ENCODE data around the gene MGAT1. TPM values are rescaled to one million over a fixed set of nuclear protein-coding genes. Genes with fewer than 3 reads are reported as not detected.
"Not testable (repeated sequence)": the region's sequence is repeated elsewhere in the genome, so short reads cannot be mapped to it uniquely, and the experiment has no call there.

The MGAT1 gene
- total RNA-seq, 1 experiment from 2014 or later, result 157 TPM

GRCh38 chr5:180792287-180792964 lies 10.2 kb downstream of the MGAT1 start:
- in situ Hi-C loops (cut with HindIII; ENCODE audit: low pct_unique_long_range_greater_than_20kb, low sequenced_read_pairs), result no loop called here
- DNase-seq (ENCODE audit: low read depth), result no peak

- no peak for DNase-seq (ENCODE audit: low read depth)
- in situ Hi-C loops (cut with HindIII; ENCODE audit: low pct_unique_long_range_greater_than_20kb, low sequenced_read_pairs), result no loop called here
Measured at GRCh38 chr5:180791611-180792213, 10.9 kb downstream of the MGAT1 start.

DNA sequence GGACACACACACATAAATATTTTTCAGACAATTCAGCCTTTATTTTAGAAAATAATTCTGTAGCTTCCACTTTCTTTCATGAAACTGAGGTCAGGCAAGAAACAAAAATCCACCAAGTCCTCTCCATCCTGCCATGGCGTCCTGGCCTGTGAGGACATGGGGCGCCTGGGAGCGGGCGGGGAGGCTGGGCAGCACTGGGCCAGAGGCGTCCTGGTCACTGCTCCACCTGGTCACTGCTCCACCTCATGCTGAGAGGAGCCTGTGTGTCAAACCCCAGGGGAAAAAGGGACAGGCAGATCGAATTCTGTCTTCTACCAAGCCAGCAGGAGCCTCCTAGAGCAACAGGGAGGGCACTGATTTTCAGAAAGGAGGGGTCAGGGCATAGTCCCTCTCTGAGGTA lies 12.1 kb downstream of the MGAT1 start:
- in situ Hi-C loops (cut with HindIII; ENCODE audit: low pct_unique_long_range_greater_than_20kb, low sequenced_read_pairs), result no loop called here

GRCh38 chr5:180790020-180790419 lies 12.6 kb downstream of the MGAT1 start:
- in situ Hi-C loops (cut with HindIII; ENCODE audit: low pct_unique_long_range_greater_than_20kb, low sequenced_read_pairs), result no loop called here

More for the DNA sequence above, 12.1 kb downstream of the MGAT1 start:
- DNase-seq (ENCODE audit: low read depth), result no peak

GRCh38 chr5:180788651-180789410 lies 13.8 kb downstream of the MGAT1 start:
- in situ Hi-C loops (cut with HindIII; ENCODE audit: low pct_unique_long_range_greater_than_20kb, low sequenced_read_pairs), result not testable (repeated sequence)

More at GRCh38 chr5:180790020-180790419, 12.6 kb downstream of the MGAT1 start:
- DNase-seq (ENCODE audit: low read depth), result no peak

DNA sequence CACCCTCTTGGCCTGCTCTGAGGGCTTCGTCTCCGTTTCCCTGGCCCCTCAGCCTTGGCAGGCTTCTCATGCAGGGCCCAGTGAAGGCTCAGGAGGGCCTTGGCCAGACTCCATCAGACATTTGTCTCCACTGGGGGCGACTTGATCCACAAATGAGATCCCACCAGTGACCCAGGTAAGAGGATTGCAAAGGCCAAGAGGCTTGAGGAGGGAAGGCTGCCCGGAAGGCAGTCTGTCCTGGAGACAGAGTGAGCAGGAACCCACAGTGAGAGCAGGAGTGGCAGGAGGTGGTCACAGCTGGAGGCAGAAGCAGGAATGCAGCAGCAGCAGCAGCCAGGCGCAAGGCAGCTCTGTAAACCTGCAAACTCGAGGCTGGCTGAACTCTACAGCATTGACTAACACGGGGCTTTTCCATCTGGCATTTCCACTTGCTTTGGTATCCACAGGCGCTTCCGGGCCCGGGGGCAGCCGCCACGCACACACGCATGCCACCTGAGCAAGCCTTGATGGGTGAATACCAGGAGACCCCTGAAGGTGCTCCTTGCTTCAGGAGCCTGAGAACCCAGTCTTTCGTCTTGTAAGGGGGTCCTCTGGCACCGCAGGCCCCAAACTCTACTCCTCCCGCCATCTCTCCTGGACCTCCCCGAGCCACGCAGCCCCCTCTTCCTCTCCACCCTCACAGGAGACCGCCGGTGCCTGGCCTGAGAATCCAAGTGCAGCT lies 14.7 kb downstream of the MGAT1 start:
- in situ Hi-C loops (cut with HindIII; ENCODE audit: low pct_unique_long_range_greater_than_20kb, low sequenced_read_pairs), result no loop called here
- no peak for DNase-seq (ENCODE audit: low read depth)

More at GRCh38 chr5:180788651-180789410, 13.8 kb downstream of the MGAT1 start:
- not testable (repeated sequence) for DNase-seq (ENCODE audit: low read depth)

- DNase-seq (ENCODE audit: low read depth), result no peak
- in situ Hi-C loops (cut with HindIII; ENCODE audit: low pct_unique_long_range_greater_than_20kb, low sequenced_read_pairs), result no loop called here
Measured at GRCh38 chr5:180786531-180787398, 15.8 kb downstream of the MGAT1 start.

- in situ Hi-C loops (cut with HindIII; ENCODE audit: low pct_unique_long_range_greater_than_20kb, low sequenced_read_pairs), result no loop called here
- DNase-seq (ENCODE audit: low read depth), result no peak
Measured at GRCh38 chr5:180785794-180786221, 16.8 kb downstream of the MGAT1 start.

- in situ Hi-C loops (cut with HindIII; ENCODE audit: low pct_unique_long_range_greater_than_20kb, low sequenced_read_pairs), result no loop called here
- no peak for DNase-seq (ENCODE audit: low read depth)
Measured at GRCh38 chr5:180785121-180785781, 17.4 kb downstream of the MGAT1 start.

GRCh38 chr5:180784497-180785097 lies 18.0 kb downstream of the MGAT1 start:
- peak; percentile 43 for DNase-seq (ENCODE audit: low read depth)
- in situ Hi-C loops (cut with HindIII; ENCODE audit: low pct_unique_long_range_greater_than_20kb, low sequenced_read_pairs), result no loop called here

- in situ Hi-C loops (cut with HindIII; ENCODE audit: low pct_unique_long_range_greater_than_20kb, low sequenced_read_pairs), result no loop called here
- DNase-seq (ENCODE audit: low read depth), result no peak
Measured at GRCh38 chr5:180783340-180784052, 19.1 kb downstream of the MGAT1 start.

DNA sequence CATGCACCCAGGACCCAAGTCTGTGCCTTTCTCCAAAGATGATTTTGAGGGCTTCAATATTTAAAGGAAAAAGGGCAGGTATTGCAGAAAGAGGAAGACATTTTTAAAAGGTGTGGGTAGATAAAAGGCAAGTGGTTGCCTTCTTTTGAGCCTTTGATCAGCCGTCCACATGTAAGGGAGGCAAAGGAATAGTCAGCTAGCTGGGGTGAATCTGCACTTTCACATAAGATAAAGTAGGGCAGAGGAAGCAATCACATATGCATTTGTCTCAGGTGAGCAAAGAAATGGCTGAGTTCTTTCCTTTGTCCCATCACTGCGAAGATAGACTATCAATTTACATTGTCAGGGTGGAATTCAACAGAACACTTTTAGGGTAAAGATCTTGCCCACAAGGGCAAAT lies 19.9 kb downstream of the MGAT1 start:
- in situ Hi-C loops (cut with HindIII; ENCODE audit: low pct_unique_long_range_greater_than_20kb, low sequenced_read_pairs), result no loop called here
- DNase-seq (ENCODE audit: low read depth), result no peak

DNA sequence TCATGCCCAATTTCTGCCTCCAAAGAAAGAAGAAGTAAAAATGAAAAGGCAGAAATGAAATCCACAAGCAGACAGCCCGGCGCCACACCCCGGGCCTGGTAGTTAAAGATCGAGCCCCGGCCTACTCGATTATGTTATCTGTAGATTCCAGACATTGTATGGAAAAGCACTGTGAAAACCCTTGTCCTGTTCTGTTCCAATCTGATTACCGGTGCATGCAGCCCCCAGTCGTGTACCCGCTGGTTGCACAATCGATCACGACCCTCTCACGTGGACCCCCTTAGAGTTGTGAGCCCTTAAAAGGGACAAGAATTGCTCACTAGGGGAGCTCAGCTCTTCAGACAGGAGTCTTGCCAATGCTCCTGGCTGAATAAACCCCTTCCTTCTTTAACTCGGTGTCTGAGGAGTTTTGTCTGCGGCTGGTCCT lies 20.7 kb downstream of the MGAT1 start:
- in situ Hi-C loops (cut with HindIII; ENCODE audit: low pct_unique_long_range_greater_than_20kb, low sequenced_read_pairs); DNase-seq (ENCODE audit: low read depth): not testable (repeated sequence)

GRCh38 chr5:180779985-180780610 lies 22.5 kb downstream of the MGAT1 start:
- no peak for DNase-seq (ENCODE audit: low read depth)
- in situ Hi-C loops (cut with HindIII; ENCODE audit: low pct_unique_long_range_greater_than_20kb, low sequenced_read_pairs), result no loop called here

- DNase-seq (ENCODE audit: low read depth), result no peak
- in situ Hi-C loops (cut with HindIII; ENCODE audit: low pct_unique_long_range_greater_than_20kb, low sequenced_read_pairs), result no loop called here
Measured at GRCh38 chr5:180777475-180777874, 25.1 kb downstream of the MGAT1 start.

GRCh38 chr5:180776376-180776775 lies 26.2 kb downstream of the MGAT1 start:
- in situ Hi-C loops (cut with HindIII; ENCODE audit: low pct_unique_long_range_greater_than_20kb, low sequenced_read_pairs), result no loop called here

More at GRCh38 chr5:180776376-180776775, 26.2 kb downstream of the MGAT1 start:
- no peak for DNase-seq (ENCODE audit: low read depth)

Measured in Caki2 (cell line).